Measurements from ENCODE around the gene CEP135.

- TF ChIP-seq EZH2 (IDR thresholded peaks at IDR 0.05) = no peak
- TF ChIP-seq POLR2A (IDR thresholded peaks at IDR 0.05; ENCODE audit: borderline replicate concordance, extremely low read depth, insufficient read depth, insufficient read length) = no peak
- TF ChIP-seq CTCF (IDR thresholded peaks at IDR 0.05 in 2 of 3, conservative IDR thresholded peaks at IDR 0.05 in 1 of 3; ENCODE audit: borderline replicate concordance in 1 of 3, insufficient read depth in 1 of 3, low read depth in 2 of 3, low read length in 2 of 3) = no peak
- no peak for TF ChIP-seq SP1 (IDR thresholded peaks at IDR 0.05; ENCODE audit: low read depth)
- no peak for TF ChIP-seq TCF7L2 (IDR thresholded peaks at IDR 0.05; ENCODE audit: borderline replicate concordance, extremely low read depth, insufficient read depth, insufficient read length)
- no peak for TF ChIP-seq YY1 (IDR thresholded peaks at IDR 0.05; ENCODE audit: extremely low read depth, insufficient replicate concordance, low read depth, low read length)
- TF ChIP-seq ZNF274 (IDR thresholded peaks at IDR 0.05; ENCODE audit: low read depth, low read length) = no peak
- TF ChIP-seq JUND (IDR thresholded peaks at IDR 0.05) = no peak
- no peak for TF ChIP-seq EGR1 (IDR thresholded peaks at IDR 0.05; ENCODE audit: low read depth)
- TF ChIP-seq, protein P1, sequence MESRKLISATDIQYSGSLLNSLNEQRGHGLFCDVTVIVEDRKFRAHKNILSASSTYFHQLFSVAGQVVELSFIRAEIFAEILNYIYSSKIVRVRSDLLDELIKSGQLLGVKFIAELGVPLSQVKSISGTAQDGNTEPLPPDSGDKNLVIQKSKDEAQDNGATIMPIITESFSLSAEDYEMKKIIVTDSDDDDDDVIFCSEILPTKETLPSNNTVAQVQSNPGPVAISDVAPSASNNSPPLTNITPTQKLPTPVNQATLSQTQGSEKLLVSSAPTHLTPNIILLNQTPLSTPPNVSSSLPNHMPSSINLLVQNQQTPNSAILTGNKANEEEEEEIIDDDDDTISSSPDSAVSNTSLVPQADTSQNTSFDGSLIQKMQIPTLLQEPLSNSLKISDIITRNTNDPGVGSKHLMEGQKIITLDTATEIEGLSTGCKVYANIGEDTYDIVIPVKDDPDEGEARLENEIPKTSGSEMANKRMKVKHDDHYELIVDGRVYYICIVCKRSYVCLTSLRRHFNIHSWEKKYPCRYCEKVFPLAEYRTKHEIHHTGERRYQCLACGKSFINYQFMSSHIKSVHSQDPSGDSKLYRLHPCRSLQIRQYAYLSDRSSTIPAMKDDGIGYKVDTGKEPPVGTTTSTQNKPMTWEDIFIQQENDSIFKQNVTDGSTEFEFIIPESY (IDR thresholded peaks at IDR 0.05; ENCODE audit: extremely low read depth, insufficient replicate concordance, low read length) = no peak
- TF ChIP-seq EZH2phosphoT487 (IDR thresholded peaks at IDR 0.05; ENCODE audit: borderline replicate concordance) = no peak
- TF ChIP-seq, protein P2, sequence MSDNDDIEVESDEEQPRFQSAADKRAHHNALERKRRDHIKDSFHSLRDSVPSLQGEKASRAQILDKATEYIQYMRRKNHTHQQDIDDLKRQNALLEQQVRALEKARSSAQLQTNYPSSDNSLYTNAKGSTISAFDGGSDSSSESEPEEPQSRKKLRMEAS (IDR thresholded peaks at IDR 0.05) = no peak
- no peak for TF ChIP-seq SRF (IDR thresholded peaks at IDR 0.05; ENCODE audit: low read depth)
- TF ChIP-seq, protein P3, sequence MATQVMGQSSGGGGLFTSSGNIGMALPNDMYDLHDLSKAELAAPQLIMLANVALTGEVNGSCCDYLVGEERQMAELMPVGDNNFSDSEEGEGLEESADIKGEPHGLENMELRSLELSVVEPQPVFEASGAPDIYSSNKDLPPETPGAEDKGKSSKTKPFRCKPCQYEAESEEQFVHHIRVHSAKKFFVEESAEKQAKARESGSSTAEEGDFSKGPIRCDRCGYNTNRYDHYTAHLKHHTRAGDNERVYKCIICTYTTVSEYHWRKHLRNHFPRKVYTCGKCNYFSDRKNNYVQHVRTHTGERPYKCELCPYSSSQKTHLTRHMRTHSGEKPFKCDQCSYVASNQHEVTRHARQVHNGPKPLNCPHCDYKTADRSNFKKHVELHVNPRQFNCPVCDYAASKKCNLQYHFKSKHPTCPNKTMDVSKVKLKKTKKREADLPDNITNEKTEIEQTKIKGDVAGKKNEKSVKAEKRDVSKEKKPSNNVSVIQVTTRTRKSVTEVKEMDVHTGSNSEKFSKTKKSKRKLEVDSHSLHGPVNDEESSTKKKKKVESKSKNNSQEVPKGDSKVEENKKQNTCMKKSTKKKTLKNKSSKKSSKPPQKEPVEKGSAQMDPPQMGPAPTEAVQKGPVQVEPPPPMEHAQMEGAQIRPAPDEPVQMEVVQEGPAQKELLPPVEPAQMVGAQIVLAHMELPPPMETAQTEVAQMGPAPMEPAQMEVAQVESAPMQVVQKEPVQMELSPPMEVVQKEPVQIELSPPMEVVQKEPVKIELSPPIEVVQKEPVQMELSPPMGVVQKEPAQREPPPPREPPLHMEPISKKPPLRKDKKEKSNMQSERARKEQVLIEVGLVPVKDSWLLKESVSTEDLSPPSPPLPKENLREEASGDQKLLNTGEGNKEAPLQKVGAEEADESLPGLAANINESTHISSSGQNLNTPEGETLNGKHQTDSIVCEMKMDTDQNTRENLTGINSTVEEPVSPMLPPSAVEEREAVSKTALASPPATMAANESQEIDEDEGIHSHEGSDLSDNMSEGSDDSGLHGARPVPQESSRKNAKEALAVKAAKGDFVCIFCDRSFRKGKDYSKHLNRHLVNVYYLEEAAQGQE (IDR thresholded peaks at IDR 0.05; ENCODE audit: low read depth) = no peak
Observed at GRCh38 chr4:55902677-55903076, 46.1 kb upstream of the CEP135 start.
